Adrenal gland (tissue), 5 donors: ENCODE results near the gene SOX3.

Experiments
- CTCF ChIP-seq, 6 experiments: fragments of 450-650 bp in 4 of 6; fragments of 200-600 bp in 2 of 6; sonication (generic) in 1 of 6; IDR thresholded peaks; 1 replicate in 5 of 6; 2 replicates in 1 of 6; pipeline versions ENCODE4 v1.5.1 to v1.8.0; 2016 to 2021; ENCODE audit warnings: antibody characterized with exemption in 6 of 6, mild to moderate bottlenecking in 2 of 6, moderate library complexity in 1 of 6
- POLR2A ChIP-seq, 2 donors: fragments of 450-650 bp; IDR thresholded peaks; one replicate each; pipeline ENCODE4 v1.6.1; 2017; ENCODE audit warnings: antibody characterized with exemption in 2 of 2, mild to moderate bottlenecking in 2 of 2, moderate library complexity in 1 of 2
- donor health status: DM: no; HTN: no; CAD: no.

DNA sequence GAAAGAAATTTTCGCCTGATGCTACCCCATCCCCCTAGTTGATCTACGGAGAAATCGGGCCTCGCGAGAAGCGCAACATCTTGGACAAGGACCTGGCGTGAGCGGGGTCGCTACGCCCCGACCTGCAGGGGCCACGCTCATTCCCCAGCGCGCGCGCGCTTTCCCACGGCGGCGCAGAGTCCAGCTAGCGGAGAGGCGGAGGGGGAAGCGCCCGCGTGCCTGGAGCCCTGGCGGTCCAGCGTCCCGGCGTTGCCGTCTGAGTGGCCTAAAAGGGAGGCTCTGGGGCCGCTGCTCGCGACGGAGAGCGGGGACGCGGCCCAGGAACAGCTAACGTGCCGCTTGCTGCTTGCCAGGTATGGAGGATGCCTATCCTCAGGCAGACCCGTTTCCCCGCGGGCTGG is 6.0 kb upstream of the SOX3 start:
- TF ChIP-seq POLR2A (IDR thresholded peaks at IDR 0.05): no peak
- TF ChIP-seq CTCF (IDR thresholded peaks at IDR 0.05): no peak
